DOHH2 (cell line): ENCODE results near the gene CCNT2.

Source experiments
- H3F3A ChIP-seq: fragments of 200-600 bp; sonication (generic), shearing (Covaris generic); 2 replicates; pipeline ENCODE4 v1.6.0; 2016; ENCODE audit warnings: antibody characterized with exemption, mild to moderate bottlenecking; ENCODE audit not compliant: control insufficient read depth, insufficient read depth
- H3K27ac ChIP-seq: fragments of 200-600 bp; sonication (generic); 2 replicates; pipeline ENCODE4 v1.5.1; 2014; ENCODE audit warnings: low read depth, mild to moderate bottlenecking, low read length, moderate library complexity
- H3K27me3 ChIP-seq: fragments of 200-600 bp; sonication (generic); 2 replicates; pipeline ENCODE4 v1.6.1; 2014; ENCODE audit warnings: mild to moderate bottlenecking, low read length, mixed read lengths; ENCODE audit not compliant: control insufficient read depth
- H3K36me3 ChIP-seq: fragments of 200-600 bp; sonication (generic); 2 replicates; pipeline ENCODE4 v1.6.1; 2014; ENCODE audit warnings: mild to moderate bottlenecking, low read length, moderate library complexity, mixed read lengths; ENCODE audit not compliant: control insufficient read depth
- H3K4me1 ChIP-seq: fragments of 200-600 bp; sonication (generic); 2 replicates; pipeline ENCODE4 v1.6.1; 2014; ENCODE audit warnings: mild to moderate bottlenecking, low read length, mixed read lengths; ENCODE audit not compliant: control insufficient read depth
- H3K4me2 ChIP-seq: fragments of 200-600 bp; sonication (generic); 2 replicates; pipeline ENCODE4 v1.6.0; 2014; ENCODE audit warnings: mild to moderate bottlenecking, low read length, moderate library complexity
- H3K4me3 ChIP-seq: fragments of 200-600 bp; sonication (generic); 2 replicates; pipeline ENCODE4 v1.5.1; 2014; ENCODE audit warnings: mild to moderate bottlenecking, low read length, mixed read lengths
- H3K79me2 ChIP-seq: fragments of 200-600 bp; sonication (generic); 2 replicates; pipeline ENCODE4 v1.6.1; 2014; ENCODE audit warnings: mild to moderate bottlenecking, low read length, mixed read lengths; ENCODE audit not compliant: control insufficient read depth
- H3K9me2 ChIP-seq: fragments of 200-600 bp; sonication (generic); replicated peaks from 2 replicates; pipeline ENCODE4 v1.6.1; 2014; ENCODE audit warnings: mild to moderate bottlenecking, low read length, mixed read lengths; ENCODE audit not compliant: control insufficient read depth
- H3K9me3 ChIP-seq: fragments of 200-600 bp; sonication (generic); 2 replicates; pipeline ENCODE4 v1.6.1; 2014; ENCODE audit warnings: antibody characterized with exemption, low read length, mixed read lengths; ENCODE audit not compliant: control insufficient read depth, insufficient read depth
- H4K20me1 ChIP-seq: fragments of 200-600 bp; sonication (generic); 2 replicates; pipeline ENCODE4 v1.6.0; 2014; ENCODE audit warnings: low read depth, mild to moderate bottlenecking, antibody characterized with exemption, low read length, moderate library complexity; ENCODE audit not compliant: control insufficient read depth, insufficient read depth
- CTCF ChIP-seq: fragments of 200-600 bp; sonication (generic); IDR thresholded peaks from one replicate; pipeline ENCODE4 v1.5.1; 2014; ENCODE audit warnings: antibody characterized with exemption, mild to moderate bottlenecking, low read depth, low read length; ENCODE audit not compliant: poor library complexity, severe bottlenecking
- EZH2phosphoT487 ChIP-seq: fragments of 200-600 bp; sonication (generic); IDR thresholded peaks from 2 replicates; pipeline ENCODE4 v1.6.1; 2017; ENCODE audit warnings: borderline replicate concordance, mild to moderate bottlenecking, antibody characterized with exemption, low read length, moderate library complexity, mixed read lengths

CCNT2 gene

GRCh38 chr2:134875309-134875708 is 43.3 kb upstream of the CCNT2 start:
- Histone ChIP-seq H3K36me3 (no peaks in the 10 kb centered on the region), H3K4me1 (no peaks in the 10 kb centered on the region), H3F3A (no peaks in the 10 kb centered on the region), H3K4me3 (no peak overlapping the region), H3K4me2 (no peak overlapping the region), H3K79me2 (no peaks in the 10 kb centered on the region), H3K9me2 (no peaks in the 10 kb centered on the region), H4K20me1 (no peaks in the 10 kb centered on the region), H3K27ac (no peak overlapping the region), H3K9me3 (no peaks in the 10 kb centered on the region), H3K27me3 (no peaks in the 10 kb centered on the region)
- TF ChIP-seq CTCF (no peak), EZH2phosphoT487 (no peak)

- no peaks in the 10 kb centered on the region for H3K79me2 ChIP-seq
- H3K27ac ChIP-seq = no peak overlapping the region
- H3K4me3 ChIP-seq = no peak overlapping the region
- H3K27me3 ChIP-seq = no peaks in the 10 kb centered on the region
- H3K9me2 ChIP-seq = no peaks in the 10 kb centered on the region
- no peaks in the 10 kb centered on the region for H3K36me3 ChIP-seq
- H3F3A ChIP-seq = no peaks in the 10 kb centered on the region
- no peaks in the 10 kb centered on the region for H4K20me1 ChIP-seq
- TF ChIP-seq EZH2phosphoT487 = no peak
- TF ChIP-seq CTCF = no peak
- H3K4me2 ChIP-seq = no peak overlapping the region
- H3K9me3 ChIP-seq = no peaks in the 10 kb centered on the region
- no peaks in the 10 kb centered on the region for H3K4me1 ChIP-seq
Observed at GRCh38 chr2:134882773-134883172, 35.8 kb upstream of the CCNT2 start.

GRCh38 chr2:134883552-134884293 is 34.9 kb upstream of the CCNT2 start:
- Histone ChIP-seq H3K79me2 (no peaks in the 10 kb centered on the region), H4K20me1 (no peaks in the 10 kb centered on the region), H3K4me3 (no peak overlapping the region), H3F3A (no peaks in the 10 kb centered on the region), H3K4me2 (no peak overlapping the region), H3K9me2 (no peaks in the 10 kb centered on the region), H3K36me3 (no peaks in the 10 kb centered on the region), H3K4me1 (no peaks in the 10 kb centered on the region), H3K9me3 (no peaks in the 10 kb centered on the region), H3K27me3 (no peaks in the 10 kb centered on the region), H3K27ac (no peak overlapping the region)
- TF ChIP-seq CTCF = no peak
- TF ChIP-seq EZH2phosphoT487 = no peak
